Prostate gland (tissue), 2 donors: ENCODE measurements around the gene SUGCT.

Experiments used
- POLR2A ChIP-seq: fragments of 450-650 bp; IDR thresholded peaks from one replicate; pipeline ENCODE4 v1.6.1; 2016; ENCODE audit warnings: antibody characterized with exemption, mild to moderate bottlenecking
- POLR2AphosphoS5 ChIP-seq: sonication (generic); formaldehyde crosslinking; IDR thresholded peaks from one replicate; pipeline ENCODE4 v1.6.1; 2017; ENCODE audit warnings: antibody characterized with exemption
- TF ChIP-seq, protein P1 (sequence below), 4 experiments: fragments of 200-600 bp in 2 of 4; fragments of 450-650 bp in 2 of 4; sonication (generic) in 2 of 4; IDR thresholded peaks; 1 replicate in 3 of 4; 2 replicates in 1 of 4; pipeline ENCODE4 v1.5.1; 2016 to 2019; ENCODE audit warnings: antibody characterized with exemption in 4 of 4, mild to moderate bottlenecking in 2 of 4, moderate library complexity in 2 of 4

DNA sequence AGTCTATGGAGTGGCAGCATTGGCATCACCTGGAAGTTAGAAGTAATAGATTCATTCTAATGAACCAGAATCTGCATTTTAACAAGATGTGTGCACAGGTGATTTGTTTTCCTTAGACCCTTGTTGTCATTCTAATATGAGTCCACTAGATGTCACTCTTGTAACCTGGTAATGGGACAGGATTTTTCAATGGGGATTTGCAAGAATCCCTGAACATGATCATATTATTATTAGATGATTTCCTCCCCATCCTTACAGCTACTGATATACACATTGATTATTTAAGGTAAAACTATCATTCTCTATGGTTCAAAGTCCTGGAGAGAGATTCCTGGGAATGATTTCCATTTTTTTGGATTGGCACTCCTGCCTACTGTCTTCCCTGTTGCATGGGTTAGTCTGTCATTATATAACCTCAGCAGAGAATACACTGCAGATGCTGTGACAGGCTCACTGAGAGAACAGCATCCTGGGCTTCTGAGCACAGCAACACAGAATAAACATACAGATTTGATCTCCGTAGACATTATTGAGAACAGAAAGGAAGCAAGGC is 194.9 kb downstream of the SUGCT start:
- TF ChIP-seq, protein P1, sequence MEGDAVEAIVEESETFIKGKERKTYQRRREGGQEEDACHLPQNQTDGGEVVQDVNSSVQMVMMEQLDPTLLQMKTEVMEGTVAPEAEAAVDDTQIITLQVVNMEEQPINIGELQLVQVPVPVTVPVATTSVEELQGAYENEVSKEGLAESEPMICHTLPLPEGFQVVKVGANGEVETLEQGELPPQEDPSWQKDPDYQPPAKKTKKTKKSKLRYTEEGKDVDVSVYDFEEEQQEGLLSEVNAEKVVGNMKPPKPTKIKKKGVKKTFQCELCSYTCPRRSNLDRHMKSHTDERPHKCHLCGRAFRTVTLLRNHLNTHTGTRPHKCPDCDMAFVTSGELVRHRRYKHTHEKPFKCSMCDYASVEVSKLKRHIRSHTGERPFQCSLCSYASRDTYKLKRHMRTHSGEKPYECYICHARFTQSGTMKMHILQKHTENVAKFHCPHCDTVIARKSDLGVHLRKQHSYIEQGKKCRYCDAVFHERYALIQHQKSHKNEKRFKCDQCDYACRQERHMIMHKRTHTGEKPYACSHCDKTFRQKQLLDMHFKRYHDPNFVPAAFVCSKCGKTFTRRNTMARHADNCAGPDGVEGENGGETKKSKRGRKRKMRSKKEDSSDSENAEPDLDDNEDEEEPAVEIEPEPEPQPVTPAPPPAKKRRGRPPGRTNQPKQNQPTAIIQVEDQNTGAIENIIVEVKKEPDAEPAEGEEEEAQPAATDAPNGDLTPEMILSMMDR (IDR thresholded peaks at IDR 0.05) = peak; percentile 45 to 73 (median 66)
- TF ChIP-seq POLR2AphosphoS5 = no peak
- no peak for TF ChIP-seq POLR2A
